Coronary artery (tissue), 2 donors: ENCODE measurements around the gene ROBO4.

Experiments
- DNase-seq: peaks from one replicate; pipeline ENCODE4 v3.0.0-alpha.2; 2017; ENCODE audit warnings: low spot score
- H3K27ac ChIP-seq, 2 donors: fragments of 200-600 bp; sonication (generic); one replicate each; pipeline ENCODE4 v1.5.1; 2016 to 2019
- H3K4me3 ChIP-seq: fragments of 200-600 bp; sonication (generic); 2 replicates; pipeline ENCODE4 v1.5.1; 2016; ENCODE audit warnings: mild to moderate bottlenecking, moderate library complexity
- TF ChIP-seq, protein P1 (sequence below): fragments of 200-600 bp; sonication (generic); IDR thresholded peaks from one replicate; pipeline ENCODE4 v1.5.1; 2019; ENCODE audit warnings: antibody characterized with exemption

ROBO4 gene

GRCh38 chr11:124877910-124878758, 19.5 kb downstream of the ROBO4 start:
- DNase-seq, result peak; percentile 73
- TF ChIP-seq, protein P1, sequence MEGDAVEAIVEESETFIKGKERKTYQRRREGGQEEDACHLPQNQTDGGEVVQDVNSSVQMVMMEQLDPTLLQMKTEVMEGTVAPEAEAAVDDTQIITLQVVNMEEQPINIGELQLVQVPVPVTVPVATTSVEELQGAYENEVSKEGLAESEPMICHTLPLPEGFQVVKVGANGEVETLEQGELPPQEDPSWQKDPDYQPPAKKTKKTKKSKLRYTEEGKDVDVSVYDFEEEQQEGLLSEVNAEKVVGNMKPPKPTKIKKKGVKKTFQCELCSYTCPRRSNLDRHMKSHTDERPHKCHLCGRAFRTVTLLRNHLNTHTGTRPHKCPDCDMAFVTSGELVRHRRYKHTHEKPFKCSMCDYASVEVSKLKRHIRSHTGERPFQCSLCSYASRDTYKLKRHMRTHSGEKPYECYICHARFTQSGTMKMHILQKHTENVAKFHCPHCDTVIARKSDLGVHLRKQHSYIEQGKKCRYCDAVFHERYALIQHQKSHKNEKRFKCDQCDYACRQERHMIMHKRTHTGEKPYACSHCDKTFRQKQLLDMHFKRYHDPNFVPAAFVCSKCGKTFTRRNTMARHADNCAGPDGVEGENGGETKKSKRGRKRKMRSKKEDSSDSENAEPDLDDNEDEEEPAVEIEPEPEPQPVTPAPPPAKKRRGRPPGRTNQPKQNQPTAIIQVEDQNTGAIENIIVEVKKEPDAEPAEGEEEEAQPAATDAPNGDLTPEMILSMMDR, result no peak
- peak overlapping the region; percentile 81 for H3K4me3 ChIP-seq
- no peak overlapping the region for H3K27ac ChIP-seq

DNA sequence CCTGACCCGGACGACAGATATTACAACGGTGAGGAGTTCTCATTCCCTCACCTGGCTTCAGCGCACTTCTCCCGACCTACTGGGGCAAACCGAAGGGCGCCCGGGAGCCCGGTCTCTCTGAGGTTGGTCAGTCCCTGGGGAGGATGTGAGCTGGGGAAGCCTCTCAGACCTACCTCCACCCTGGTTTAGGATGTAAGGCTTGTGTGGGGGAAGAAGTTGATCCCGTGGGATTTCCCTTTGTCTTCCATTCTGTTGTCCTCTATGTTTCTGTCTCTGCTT, 20.1 kb downstream of the ROBO4 start:
- TF ChIP-seq, protein P1, result no peak
- H3K4me3 ChIP-seq, result peak overlapping the region; percentile 81
- DNase-seq, result no peak
- H3K27ac ChIP-seq, result peak overlapping the region in 1 of 2 donors; percentile 92

DNA sequence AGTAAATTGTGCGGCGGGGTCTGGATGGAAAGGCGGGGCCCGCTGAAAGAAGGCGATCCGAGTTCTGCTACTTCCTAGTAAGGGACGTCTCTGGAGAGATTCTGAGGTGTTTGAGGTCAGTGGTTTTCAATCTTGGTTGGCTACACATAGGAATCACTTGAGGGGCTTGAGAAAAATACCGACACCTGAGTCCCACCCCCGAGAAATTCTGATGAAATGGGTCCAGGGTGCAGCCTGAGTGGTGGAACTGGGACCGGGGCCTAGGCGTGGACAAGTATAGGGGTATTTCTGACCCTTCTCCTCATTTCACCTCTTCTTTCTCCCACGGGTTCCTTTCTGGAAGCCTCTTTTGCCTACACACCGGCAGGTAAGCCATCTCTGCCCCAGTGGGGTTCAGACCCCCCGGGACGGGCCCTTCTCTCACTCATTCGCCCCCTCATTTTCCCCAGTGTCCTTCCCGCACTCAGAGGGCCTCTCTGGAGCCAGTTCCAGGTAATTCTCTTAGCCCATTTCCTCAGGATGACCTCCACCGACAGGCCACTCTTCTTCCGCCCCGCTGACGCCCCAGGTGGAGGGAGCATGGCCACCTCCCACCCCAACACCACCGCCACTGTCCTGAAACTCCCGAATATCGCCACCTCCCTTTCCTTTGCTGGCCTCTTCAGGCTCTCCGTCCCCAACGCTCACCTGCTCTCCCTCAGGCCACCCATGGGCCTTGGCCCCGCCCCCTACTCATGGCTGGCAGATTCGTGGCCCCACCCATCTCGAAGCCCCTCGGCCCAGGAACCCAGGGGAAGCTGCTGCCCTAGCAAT, 20.6 kb downstream of the ROBO4 start:
- DNase-seq, result peak; percentile 72
- TF ChIP-seq, protein P1, result no peak
- Histone ChIP-seq H3K4me3 (peak overlapping the region; percentile 81), H3K27ac (peak overlapping the region; percentile 83 to 92)

DNA sequence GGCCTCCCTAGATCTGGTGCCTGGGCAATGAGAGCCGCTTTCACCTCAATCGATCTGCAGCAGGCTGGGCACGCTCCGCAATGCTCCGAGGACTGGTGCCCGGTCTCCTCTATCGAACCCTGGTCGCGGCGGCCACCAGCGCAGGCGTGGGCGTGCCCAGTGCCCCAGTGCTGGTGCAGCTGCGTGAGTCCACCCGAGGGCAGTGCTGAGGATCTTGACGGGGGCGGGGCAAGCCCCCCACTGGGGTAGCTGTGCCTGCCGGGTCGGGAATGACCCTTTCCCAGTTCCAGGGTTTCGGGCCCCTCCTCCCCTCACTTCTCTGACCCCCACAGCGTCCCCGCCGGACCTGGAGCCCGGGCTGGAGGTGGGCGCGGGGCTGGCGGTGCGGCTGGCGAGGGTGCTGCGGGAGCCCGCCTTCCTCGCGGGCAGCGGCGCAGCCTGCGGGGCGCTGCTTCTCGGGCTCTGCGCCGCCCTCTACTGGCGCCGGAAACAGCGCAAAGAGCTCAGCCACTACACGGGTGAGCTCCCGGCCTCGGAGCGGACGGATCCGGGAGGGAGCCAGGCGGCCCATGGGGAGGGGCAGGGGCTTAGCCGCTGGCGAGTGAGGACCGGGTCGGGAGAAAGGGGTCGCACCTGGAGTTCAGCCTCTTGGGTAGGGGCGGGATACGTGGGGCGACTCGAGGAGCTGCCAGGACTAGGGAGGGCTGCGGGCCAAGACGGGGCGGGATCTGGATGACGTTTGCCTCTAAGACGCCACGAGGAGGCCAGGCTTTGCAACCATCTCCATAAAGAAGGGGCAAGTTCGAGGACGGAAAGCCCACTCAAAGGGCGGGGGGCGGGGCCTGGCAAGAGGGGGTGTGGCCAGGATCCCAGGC, 21.5 kb downstream of the ROBO4 start:
- peak; percentile 93 for DNase-seq
- TF ChIP-seq, protein P1, result peak; percentile 79
- Histone ChIP-seq H3K27ac (peak overlapping the region; percentile 83 to 92), H3K4me3 (peak overlapping the region; percentile 81)

GRCh38 chr11:124875401-124875800, 22.3 kb downstream of the ROBO4 start:
- Histone ChIP-seq H3K4me3 (peak overlapping the region; percentile 81), H3K27ac (no peak overlapping the region)
- peak; percentile 70 for DNase-seq

GRCh38 chr11:124874571-124875255, 23.0 kb downstream of the ROBO4 start:
- no peak overlapping the region for H3K27ac ChIP-seq
- DNase-seq, result peak; percentile 68
- H3K4me3 ChIP-seq, result no peak overlapping the region
- TF ChIP-seq, protein P1, result no peak

More at GRCh38 chr11:124875401-124875800, 22.3 kb downstream of the ROBO4 start:
- TF ChIP-seq, protein P1, result no peak
